CD4-positive, alpha-beta T cell treated with Interleukin-12 subunit alpha and Interleukin-12 subunit beta, for 1 hour (primary cell): ENCODE data around the gene PPP1R14C.

ENCODE experiments used
- DNase-seq: peaks from one replicate; pipeline ENCODE4 v3.0.0-alpha.2; 2020

PPP1R14C gene

DNA sequence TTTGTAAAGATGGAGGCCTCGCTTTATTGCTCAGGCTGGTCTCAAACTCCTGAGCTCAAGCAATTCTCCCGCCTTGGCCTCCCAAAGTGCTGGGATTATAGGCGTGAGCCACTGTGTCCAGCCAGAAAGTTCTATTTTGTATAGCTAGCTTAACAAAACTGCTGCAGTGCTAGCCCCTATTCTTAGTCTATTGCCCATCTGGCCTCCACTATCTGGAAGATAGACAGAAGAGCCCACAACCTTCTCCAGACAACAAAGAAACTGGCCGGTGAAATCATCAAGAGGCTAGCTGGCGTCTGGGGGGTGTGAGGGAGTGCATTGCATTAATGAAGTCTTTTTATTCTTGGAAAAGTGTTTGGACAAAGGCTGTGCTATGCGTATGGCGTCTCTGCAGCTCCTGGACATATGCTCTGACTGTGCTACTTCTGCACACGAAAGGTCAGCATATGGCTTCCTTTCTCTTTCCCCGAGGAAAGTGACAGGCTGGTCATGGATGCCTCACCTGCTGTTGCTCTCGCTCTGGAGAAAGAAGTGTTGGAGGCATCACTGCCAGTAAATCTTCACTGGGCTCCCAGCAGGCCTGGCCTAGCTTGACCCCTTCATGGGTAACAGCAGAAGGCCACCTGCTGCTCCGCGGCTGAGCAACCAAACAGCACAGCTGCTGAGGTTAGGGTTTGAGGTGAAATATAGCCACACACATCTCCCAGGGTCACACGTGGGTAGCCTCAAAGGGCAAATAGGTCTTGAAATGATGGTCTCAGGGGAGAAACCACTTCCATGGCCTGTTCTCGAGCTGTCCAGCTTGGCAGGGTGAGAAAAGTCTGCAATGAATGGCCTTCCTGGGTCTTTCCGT is 130.8 kb downstream of the PPP1R14C start:
- no peak for DNase-seq

DNA sequence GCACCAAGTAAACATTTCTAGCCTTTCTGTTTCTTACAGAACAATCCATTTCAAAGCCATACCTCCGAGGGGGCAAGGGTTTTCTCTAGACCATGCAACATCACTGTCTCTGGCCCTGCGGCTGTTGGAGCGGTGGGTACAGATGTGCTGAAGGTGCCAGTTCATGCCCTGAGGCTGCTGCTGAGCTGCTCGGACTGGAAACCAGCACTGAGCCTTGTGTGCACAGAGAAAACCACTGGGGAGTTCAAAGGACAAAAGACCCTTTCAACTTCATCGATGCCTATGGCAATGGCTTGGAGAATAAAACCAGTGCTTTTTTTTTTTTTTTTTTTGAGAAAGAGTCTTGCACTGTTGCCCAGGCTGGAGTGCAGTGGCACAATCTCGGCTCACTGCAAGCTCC is 132.6 kb downstream of the PPP1R14C start:
- no peak for DNase-seq

DNA sequence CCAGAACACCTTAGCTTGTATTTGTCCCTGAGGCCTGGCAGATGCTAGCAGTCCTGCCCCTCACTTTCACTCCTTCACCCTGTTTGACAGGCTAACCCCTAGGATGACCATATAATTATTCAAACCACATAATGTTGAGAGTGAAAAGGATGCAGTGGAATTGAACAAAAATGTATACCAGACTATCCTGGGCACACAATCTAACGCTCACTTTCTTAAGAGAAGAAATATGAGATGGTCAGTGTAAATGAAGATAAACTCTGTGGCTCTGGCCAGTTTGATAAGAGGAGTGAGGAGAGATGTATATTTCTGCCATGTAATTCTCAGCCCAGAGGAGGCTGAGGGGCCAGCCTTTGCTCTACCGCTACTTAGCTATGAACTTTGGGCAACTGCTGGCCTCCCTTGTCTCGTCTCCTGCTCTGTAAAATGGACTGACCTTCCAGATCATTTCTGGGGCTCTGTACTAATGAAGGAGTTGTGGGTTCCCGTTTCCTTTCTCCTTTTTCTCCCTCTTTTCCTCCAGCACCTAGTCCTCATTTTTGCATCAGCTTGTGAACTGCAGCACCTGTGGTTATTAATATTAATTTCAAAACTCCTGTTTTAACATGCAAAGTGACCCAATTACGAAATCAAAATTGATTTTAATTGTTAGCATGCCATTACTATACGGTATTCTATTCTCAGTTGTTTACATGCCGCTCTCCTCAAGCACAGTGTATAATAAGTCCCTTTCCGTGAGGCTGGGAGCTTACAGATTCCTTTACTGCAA is 133.5 kb downstream of the PPP1R14C start:
- no peak for DNase-seq

DNA sequence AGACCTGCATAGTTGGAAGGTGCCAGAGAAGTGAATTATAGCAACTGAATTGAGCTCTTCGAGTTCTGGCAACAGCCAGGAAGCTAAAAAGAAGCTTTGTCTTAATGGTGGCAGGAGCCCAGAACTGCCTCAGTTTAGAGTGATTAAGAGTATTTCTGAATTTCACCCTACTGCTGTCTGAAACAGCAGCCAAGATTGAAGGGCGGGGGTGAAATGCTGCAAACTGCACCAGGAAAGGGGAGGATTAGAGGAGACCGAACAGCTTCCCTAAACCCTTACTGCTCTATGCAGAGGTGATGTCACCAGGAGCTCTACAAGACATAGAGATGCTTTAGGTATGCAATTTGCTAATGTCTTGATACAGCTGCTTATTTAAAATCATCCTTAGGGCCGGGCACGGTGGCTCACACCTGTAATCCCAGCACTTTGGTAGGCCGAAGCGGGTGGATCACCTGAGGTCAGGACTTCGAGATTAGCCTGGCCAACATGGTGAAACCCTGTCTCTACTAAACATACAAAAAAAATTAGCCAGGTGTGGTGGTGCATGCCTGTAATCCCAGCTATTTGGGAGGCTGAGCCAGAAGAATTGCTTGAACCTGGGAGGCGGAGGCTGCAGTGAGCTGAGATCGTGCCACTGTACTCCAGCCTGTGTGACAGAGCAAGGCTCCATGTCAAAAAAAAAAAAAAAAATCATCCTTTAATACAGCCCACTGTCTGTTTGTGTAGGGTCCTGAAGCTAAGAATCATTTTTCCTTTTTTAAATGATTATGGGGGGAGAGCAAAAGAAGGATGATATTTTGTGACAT is 134.3 kb downstream of the PPP1R14C start:
- DNase-seq, result no peak

DNA sequence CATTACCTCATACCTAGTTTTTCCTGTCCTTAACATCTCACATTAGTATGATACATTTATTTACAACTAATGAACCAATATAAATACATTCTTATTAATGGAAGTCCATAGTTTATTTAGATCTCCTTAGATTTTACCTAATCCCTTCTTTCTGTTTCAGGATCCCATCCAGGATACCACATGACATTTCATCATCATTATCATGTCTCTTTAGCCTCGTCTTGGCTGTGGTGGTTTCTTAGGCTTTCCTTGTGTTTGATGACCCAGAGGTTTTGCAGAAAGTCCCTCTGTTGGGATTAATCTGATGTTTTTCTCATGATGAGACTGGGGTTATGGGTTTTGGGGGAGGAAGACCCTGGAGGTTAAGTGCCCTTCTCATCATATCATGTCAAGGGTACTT is 136.7 kb downstream of the PPP1R14C start:
- no peak for DNase-seq

DNA sequence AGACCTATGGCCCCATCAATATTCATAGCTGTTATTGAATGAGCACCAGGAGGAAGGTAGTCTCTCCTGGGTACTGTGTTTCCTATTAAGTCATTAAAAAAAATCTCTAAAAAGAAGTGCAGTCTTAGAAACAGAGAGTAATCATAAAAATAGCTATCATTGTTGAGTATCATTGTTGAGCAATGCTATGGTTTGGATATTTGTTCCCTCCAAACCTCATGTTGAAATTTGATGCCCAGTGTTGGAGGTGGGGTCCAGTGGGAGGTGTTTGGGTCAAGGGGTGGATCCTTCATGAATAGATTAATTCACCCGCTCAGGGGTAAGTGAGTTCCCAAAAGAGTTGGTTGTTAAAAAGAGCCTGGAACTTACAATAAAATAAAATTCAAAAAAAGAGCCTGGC is 137.9 kb downstream of the PPP1R14C start:
- no peak for DNase-seq

DNA sequence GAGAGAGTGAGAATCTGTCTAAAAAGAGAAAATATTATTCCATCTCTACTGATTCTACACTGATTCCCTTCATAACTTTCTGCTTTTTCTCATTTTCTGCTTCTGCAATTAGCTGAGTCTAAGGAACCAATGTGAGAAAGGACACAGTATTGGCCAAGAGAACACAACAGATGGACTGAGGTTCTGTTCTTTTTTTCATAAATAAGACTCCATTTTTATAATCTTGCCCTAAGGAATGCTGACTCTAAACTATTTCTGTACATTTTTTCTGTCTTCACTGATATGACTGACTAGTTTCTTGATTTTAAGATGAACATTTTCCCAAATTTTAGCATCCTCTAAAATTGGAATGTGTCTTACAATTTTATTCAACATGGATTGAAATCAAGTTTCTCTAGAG is 138.9 kb downstream of the PPP1R14C start:
- DNase-seq, result no peak

DNA sequence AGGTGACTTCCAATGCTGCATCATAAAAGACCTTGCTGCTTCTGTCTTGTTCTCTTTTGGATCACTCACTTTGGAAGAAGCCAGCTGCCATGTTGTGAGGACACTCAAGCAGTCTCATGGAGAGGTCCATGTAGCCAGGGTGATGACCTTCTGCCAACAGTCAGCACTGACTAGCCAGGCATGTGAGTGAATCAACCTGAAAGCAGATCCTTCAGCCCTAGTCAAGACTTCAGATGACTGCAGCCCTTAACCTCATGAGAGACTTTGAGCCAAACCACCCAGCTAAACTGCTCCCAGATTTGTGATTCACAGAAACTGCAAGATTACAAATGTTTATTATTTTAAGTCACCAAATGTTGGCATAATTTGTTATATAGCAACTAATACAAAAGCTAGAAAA is 140.0 kb downstream of the PPP1R14C start:
- DNase-seq, result no peak

DNA sequence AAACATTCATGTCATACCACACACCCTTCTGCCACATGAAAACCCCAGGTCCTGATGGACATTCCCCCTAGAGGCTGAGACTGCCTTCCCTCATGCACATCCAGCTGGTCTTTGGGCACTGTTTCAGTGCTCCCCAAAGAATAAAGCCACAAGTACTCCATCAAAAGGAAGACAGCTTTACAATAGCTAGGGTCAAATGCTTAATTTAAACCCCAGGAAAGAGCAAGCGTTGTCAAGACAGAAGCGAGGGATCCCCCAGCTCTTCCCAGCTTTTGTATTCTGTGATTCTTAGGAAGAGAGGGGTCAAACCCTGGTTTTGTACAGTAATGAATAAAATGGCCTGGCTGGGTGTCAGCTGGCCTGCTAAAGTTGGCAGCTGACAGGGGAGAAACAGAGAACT is 143.6 kb downstream of the PPP1R14C start:
- no peak for DNase-seq

DNA sequence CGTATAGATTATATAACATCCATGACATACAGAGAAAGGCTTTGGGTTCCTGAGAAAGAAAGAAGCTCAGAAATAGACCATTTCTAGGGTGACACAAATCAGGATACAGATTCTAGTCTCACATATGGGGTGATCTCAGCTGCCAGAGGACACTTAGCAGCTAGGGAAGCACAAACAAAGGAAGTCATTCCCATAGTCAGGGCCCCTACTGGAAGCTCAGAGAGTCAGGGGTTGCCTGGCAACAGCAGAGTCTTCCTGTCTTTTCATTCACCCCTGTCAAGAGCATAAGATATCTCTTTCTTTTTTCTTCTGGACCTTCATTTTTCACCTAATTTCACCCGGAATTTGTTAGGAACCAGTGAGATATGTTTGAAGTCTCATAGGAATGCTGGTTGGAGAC is 144.1 kb downstream of the PPP1R14C start:
- no peak for DNase-seq

DNA sequence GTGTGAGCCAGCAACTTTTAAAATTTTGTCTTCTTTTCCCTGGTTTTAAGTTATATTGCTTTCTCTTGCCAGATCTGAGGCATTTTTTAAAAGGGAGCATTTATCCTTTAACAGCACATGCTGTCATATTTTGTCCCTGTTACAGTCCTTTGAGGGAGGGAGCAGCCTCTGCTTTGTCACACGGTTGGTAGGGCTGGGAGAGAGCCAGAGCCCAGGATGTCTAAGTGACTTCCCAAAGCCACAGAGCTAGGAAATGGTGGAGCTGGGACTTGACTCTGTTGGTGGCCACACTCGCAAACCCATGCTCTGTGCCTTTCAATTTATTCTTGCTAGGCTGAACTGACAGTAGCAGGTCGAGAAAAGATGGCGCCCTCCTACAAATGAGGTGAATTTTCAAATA is 145.6 kb downstream of the PPP1R14C start:
- no peak for DNase-seq

DNA sequence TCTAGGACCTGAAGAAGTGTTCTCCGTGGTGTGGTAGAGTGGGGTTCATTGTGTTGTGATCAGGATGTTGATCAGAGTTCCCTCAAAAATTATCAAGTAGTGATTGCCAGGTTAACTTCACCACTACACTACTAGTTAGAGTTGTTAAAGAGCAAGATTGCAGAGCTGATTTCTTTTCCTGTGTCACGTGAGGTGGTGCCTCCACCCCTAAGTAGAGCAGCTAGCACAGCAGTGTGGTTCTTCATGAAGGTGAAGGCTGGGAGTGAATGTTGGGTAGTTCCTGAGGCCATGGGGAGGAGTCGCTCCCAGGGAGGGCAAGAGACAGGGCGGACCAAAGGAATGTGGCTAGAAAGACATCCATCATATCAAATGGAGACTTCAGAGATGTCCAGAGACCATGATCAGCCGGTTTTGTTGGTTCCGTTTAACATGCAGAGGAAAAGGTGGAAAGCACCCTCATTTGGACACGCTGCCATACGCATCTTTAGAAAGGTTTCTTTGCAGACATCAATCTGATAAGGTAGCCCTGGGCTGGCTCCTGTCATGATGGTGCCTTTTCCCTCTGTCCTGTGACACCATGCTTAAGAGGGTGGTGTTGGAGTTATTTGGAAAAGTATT is 146.7 kb downstream of the PPP1R14C start:
- no peak for DNase-seq

DNA sequence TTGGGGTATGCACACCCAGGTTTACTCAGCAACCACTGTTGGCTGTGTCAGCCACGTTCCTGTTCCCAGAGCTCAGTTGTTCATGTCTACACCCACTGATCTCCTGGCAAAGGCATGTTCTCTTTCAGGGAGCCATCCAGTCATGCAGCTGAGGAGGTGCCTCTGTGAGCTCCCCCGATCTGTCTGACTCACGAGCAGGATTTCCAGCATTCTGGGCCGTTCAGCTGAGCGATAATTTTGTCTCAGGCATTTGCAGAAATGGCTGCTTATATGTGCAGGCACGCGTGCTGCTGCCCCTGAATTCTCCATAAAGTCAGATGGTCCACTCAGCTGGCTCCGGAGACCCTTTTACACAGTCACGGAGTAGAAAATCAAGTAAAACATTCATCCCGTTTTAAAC is 147.6 kb downstream of the PPP1R14C start:
- DNase-seq, result no peak

DNA sequence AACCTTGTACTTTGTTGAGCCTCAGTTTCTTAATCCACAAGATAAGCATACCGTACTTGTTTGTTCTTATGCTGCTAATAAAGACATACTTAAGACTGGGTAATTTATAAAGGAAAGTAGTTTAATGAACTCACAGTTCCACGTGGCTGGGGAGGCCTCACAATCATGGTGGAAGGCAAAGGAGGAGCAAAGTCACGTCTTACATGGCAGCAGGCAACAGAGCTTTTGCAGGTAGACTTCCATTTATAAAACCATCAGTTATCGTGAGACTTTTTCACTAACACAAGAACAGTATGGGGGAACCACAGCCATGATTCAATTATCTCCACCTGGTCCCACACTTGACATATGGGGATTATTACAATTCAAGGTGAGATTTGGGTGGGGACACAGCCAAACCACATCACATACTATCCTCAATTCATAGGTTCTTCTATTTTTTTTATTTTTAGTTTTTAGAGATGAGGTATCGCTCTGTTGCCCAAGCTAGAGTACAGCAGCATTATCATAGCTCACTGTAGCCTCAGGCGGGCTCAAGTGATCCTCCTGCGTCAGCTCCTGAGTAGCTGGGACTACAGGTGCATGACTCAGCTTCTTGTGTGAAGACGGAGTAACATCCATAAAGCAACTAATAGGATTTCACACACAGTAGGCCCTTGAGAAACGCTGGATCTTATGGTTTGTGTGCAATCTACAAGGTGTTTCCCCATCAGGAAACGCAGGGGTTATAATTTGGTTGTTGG is 149.3 kb downstream of the PPP1R14C start:
- no peak for DNase-seq

DNA sequence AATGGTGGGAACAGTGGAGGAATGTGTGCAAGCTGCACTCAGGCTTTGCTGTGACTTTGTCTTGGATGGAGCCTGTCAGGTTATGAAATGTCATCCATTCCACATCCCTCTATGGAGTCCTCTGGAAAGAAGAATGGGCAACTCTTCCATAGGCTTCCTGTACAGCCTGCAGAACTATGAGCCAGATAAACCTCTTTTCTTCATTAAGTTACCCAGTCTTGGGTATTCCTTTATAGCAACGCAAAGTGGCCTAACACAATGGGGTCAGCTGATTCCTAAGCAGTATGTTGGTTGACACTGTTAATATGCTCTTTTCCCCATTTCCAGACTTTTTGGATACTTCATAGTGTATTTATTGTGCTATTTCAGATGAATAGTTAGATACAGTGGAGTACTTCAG is 150.2 kb downstream of the PPP1R14C start:
- DNase-seq, result no peak

DNA sequence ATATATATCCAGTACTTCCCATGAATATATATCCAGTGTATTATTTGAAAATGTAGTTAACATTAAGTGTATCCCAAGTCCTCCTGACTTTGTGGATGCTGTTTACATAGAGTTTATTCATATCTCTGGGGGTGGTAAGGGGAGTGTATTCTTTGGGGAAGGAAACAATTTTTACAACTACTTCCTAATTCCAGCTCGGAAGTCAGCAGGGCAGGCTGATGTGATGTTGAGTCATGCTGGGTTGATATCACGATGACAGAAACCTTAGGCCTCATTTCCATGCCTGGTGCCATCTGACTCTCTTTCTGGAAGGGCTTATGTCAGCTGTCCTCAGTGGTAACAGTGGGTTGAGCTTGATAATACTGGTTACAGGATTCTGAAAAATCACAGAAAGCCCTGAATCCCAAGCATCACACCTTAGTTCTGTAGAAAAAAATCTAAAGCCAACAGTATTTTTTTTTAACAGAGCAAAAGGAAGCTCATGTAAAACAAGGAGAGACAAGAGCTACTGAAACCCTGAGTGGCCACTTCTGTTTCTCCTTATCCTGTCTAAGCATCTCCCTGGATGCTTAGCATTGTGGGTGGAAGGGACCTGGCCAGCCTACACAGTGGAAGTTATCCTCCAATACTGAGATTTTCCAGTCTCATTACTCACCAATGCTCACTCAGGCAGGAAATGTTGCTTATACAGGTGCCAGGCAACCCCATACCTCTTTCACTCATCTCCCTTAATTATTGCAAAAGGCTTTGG is 150.8 kb downstream of the PPP1R14C start:
- no peak for DNase-seq

DNA sequence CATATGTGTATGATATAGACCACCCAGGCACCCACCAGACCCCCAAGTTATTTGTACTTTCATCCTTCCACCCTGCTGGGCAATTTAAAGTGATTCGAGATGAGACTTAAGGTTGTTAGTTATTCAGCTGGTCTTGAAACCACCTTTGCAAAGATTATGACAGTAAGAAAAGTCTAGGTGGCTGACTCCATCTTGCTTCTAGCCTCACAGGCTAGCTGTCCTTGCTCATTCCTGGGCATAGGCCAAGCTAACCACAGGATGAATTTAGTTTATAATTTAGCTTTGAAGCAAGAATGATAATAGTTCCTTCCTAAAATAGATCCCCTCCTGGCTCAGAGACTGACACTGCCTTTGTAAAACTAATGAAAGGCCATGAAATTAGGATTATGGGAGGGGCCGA is 154.0 kb downstream of the PPP1R14C start:
- DNase-seq, result no peak

DNA sequence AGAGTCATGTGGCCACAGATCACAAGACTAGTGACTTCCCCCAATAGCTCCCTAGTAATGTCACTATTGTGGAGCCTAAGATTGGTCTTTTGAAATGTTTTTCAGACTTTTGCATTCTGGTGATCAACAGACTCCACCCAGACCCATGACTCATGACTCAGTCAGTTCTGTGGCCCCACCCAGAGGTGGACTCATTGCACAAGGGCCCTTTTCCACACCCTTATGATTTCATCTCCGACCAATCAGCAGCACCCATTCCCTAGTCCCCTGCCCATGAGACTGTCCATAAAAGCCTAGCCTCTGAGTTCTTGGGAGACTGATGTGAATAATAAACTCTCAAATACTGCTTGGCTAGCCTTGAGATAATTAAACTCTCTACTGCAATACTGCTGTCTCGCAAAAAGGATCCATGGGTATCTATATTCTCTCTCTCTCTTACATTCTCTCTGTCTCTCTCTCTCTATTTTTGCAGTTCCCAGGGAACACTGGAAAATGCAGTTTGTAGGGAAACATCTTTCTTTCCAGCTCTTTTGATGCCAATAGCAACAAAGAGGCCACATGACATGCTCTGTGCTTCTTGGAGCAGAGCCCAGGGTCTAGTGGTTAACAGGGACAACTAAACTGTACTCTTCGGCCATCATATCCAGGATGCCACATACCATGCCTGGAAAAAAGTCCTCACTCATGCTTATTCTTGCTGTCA is 154.6 kb downstream of the PPP1R14C start:
- no peak for DNase-seq

DNA sequence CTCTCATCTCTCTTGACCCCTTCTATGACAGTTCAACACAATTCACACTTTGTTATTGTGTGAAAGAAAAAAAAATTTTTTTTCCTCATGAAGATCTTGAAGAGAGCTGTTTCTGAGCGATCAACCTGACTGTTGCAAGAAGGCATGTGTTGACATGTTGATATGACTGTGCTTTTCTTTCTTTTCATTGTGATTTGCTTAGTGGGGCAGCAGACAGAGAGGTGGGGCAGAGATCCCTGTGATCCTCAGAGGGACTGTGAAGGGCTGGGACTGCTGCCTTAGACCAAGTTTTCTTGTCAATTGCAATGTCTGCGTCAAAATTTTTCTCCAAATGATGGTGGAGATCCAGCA is 155.2 kb downstream of the PPP1R14C start:
- no peak for DNase-seq

DNA sequence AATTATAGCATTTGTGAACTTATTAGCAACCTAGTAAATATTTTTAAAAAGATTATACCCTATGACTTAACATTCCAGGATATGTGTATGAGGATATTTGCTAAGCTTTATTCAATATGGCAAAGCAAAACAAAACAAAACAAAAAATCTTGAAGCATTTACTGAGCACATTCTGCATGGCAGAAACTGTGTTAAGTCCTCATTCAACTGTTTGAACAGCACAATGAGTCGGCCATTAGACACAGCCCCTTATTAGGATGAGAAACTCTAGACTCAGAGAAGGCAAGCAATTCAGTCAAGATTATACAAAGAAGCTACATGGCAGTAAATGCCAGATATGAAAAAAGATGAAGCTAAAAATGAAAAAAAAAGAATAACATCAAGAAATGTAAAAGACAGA is 155.8 kb downstream of the PPP1R14C start:
- DNase-seq, result no peak
